Measurements from ENCODE around the gene EPHA6. TPM values are rescaled to one million over a fixed set of nuclear protein-coding genes. Genes with fewer than 3 reads are reported as not detected.
A peak's percentile ranks its signal among the peaks of the same experiment; 100 is the strongest.

The EPHA6 gene
- total RNA-seq, 1 experiment from 2014 or later, result 2.7 TPM

DNA sequence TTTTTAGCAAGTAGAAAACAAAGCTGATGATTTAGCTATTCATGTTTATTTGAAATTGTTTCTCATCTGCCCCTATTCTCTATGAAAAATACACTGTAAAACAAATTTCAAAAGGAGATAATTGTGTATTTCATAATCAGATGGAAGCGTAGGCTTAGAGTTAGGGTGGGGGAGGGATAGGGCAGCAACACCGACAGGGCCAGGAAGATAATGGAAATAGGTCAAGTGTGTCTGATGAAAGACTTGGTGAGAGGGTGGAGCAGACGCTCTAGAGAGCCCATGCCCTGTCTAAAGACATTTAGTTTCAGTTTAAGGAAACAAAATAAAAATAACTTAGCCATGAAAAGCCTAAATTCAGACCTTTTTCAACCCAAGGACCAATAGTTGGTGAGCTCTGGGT is 898.5 kb downstream of the EPHA6 start:
- no peaks in the 10 kb centered on the region for H3K36me3 ChIP-seq (ENCODE audit: control insufficient read depth, insufficient read depth, low read length)
- peaks cover 6% of the 10 kb centered on the region for H3K27me3 Mint-ChIP-seq (ENCODE audit: insufficient read depth, unreplicated experiment)
- H3K36me3 Mint-ChIP-seq (ENCODE audit: insufficient read depth, unreplicated experiment), result no peaks in the 10 kb centered on the region
- no peak for DNase-seq
- POLR2A ChIA-PET, result no interaction called here
- no peak overlapping the region for H3K4me3 ChIP-seq (ENCODE audit: low read depth, low read length)
- H3K9me3 Mint-ChIP-seq (ENCODE audit: unreplicated experiment), result no peaks in the 10 kb centered on the region
- H3K27ac Mint-ChIP-seq (ENCODE audit: unreplicated experiment), result no peak overlapping the region
- no peaks in the 10 kb centered on the region; the same call in 1 of the 2 replicates for H3K9me3 ChIP-seq
- no peaks in the 10 kb centered on the region for H3K27me3 ChIP-seq (replicated peaks; ENCODE audit: control insufficient read depth, insufficient read depth, low read length)
- no peak overlapping the region for H3K4me3 Mint-ChIP-seq (ENCODE audit: unreplicated experiment)
- no peaks in the 10 kb centered on the region for H3K4me1 ChIP-seq
- H3K4me1 Mint-ChIP-seq (ENCODE audit: low read depth, unreplicated experiment), result no peaks in the 10 kb centered on the region
- no TSS peak for BruUV-seq (replicated peaks)
- intact Hi-C loops (cut with micrococcal nuclease; ENCODE audit: unreplicated experiment), result no loop called here
- CTCF ChIA-PET, result no interaction called here
- TF ChIP-seq, protein P1, sequence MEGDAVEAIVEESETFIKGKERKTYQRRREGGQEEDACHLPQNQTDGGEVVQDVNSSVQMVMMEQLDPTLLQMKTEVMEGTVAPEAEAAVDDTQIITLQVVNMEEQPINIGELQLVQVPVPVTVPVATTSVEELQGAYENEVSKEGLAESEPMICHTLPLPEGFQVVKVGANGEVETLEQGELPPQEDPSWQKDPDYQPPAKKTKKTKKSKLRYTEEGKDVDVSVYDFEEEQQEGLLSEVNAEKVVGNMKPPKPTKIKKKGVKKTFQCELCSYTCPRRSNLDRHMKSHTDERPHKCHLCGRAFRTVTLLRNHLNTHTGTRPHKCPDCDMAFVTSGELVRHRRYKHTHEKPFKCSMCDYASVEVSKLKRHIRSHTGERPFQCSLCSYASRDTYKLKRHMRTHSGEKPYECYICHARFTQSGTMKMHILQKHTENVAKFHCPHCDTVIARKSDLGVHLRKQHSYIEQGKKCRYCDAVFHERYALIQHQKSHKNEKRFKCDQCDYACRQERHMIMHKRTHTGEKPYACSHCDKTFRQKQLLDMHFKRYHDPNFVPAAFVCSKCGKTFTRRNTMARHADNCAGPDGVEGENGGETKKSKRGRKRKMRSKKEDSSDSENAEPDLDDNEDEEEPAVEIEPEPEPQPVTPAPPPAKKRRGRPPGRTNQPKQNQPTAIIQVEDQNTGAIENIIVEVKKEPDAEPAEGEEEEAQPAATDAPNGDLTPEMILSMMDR (IDR thresholded peaks at IDR 0.05; ENCODE audit: insufficient read depth in 1 of 2, low read depth in 1 of 2, low read length in 1 of 2, severe bottlenecking in 1 of 2, unreplicated experiment in 1 of 2), result no peak

DNA sequence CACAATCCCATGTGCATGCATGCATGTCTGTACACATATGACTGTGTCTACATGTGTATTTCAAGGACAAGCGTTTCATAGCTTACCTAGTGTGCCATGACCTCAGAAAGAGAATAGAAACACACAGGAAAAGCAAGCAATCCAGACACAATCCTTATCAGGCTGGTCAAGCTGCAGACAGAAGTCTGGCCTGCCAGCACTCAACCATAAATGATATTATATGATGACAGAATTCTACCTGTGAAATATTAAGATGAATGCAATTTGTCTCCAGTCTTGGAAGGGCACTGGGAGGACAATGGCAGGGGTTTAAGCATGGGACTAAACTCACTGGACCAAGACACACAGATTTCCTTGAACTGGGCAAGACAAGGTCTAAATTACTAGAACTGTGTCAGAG is 899.2 kb downstream of the EPHA6 start:
- ChIA-PET CTCF (no interaction called here), POLR2A (no interaction called here)
- Mint-ChIP-seq H3K27ac (ENCODE audit: unreplicated experiment) (no peak overlapping the region), H3K4me1 (ENCODE audit: low read depth, unreplicated experiment) (no peaks in the 10 kb centered on the region), H3K36me3 (ENCODE audit: insufficient read depth, unreplicated experiment) (no peaks in the 10 kb centered on the region), H3K27me3 (ENCODE audit: insufficient read depth, unreplicated experiment) (peaks cover 6% of the 10 kb centered on the region), H3K9me3 (ENCODE audit: unreplicated experiment) (no peaks in the 10 kb centered on the region), H3K4me3 (ENCODE audit: unreplicated experiment) (no peak overlapping the region)
- Histone ChIP-seq H3K36me3 (ENCODE audit: control insufficient read depth, insufficient read depth, low read length) (no peaks in the 10 kb centered on the region), H3K4me3 (ENCODE audit: low read depth, low read length) (no peak overlapping the region), H3K27me3 (replicated peaks; ENCODE audit: control insufficient read depth, insufficient read depth, low read length) (no peaks in the 10 kb centered on the region), H3K4me1 (no peaks in the 10 kb centered on the region), H3K9me3 (no peaks in the 10 kb centered on the region; the same call in 1 of the 2 replicates)
- intact Hi-C loops (cut with micrococcal nuclease; ENCODE audit: unreplicated experiment), result no loop called here
- DNase-seq, result no peak
- BruUV-seq (replicated peaks), result no TSS peak
- TF ChIP-seq, protein P1 (IDR thresholded peaks at IDR 0.05; ENCODE audit: insufficient read depth in 1 of 2, low read depth in 1 of 2, low read length in 1 of 2, severe bottlenecking in 1 of 2, unreplicated experiment in 1 of 2), result no peak

DNA sequence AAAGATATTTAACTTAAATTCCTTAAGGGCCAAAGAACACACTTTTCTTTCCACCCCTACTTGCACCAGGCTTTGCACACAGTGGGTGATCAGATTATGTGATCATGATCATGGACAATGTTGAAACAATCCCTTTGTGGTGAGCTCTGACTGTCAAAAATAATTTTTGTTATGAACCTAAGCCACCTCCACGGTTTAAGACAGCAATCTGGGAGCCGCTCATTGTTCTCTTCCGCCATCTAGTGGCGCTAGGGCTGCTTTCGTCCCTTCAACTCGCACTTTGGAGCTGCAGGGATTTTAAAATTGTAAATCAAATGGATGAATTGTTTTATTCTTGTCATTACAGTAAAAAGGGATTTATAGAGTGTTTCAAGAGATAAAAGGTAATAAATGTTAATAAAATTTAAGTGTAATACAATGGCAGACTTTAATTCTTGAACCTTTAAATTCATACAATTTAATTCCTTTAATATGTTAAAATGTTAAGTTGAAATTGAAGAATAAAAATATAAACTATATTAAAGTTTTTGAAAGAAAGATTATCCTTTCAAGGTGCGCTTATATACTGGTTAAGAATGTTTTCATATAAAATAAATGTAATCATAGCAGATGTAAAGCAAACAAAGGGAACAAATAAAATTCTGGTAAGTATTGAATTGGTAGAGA is 904.9 kb downstream of the EPHA6 start:
- H3K27ac Mint-ChIP-seq (ENCODE audit: unreplicated experiment), result no peak overlapping the region
- no peak overlapping the region for H3K4me3 ChIP-seq (ENCODE audit: low read depth, low read length)
- no peaks in the 10 kb centered on the region for H3K36me3 ChIP-seq (ENCODE audit: control insufficient read depth, insufficient read depth, low read length)
- H3K9me3 Mint-ChIP-seq (ENCODE audit: unreplicated experiment), result no peaks in the 10 kb centered on the region
- H3K27me3 Mint-ChIP-seq (ENCODE audit: insufficient read depth, unreplicated experiment), result peaks cover 6% of the 10 kb centered on the region
- no peaks in the 10 kb centered on the region for H3K9me3 ChIP-seq
- intact Hi-C loops (cut with micrococcal nuclease; ENCODE audit: unreplicated experiment), result loop anchor here (1.0 to 5.0 kb wide), 2 partner anchors 303 to 856 kb away; no protein-coding TSS in a partner anchor
- TF ChIP-seq, protein P1 (IDR thresholded peaks at IDR 0.05; ENCODE audit: insufficient read depth in 1 of 2, low read depth in 1 of 2, low read length in 1 of 2, severe bottlenecking in 1 of 2, unreplicated experiment in 1 of 2), result peak; percentile 73 to 95
- ChIA-PET POLR2A (no interaction called here), CTCF (interaction anchor here (0.7 to 1.1 kb wide), 3 partner anchors 45 to 857 kb away, joined by 3 to 4 read pairs (median 4); partner anchors contain the start of gene ARL6)
- DNase-seq, result peak; percentile 57 to 69
- BruUV-seq (replicated peaks), result no TSS peak
- H3K4me1 Mint-ChIP-seq (ENCODE audit: low read depth, unreplicated experiment), result no peaks in the 10 kb centered on the region
- H3K27me3 ChIP-seq (replicated peaks; ENCODE audit: control insufficient read depth, insufficient read depth, low read length), result no peaks in the 10 kb centered on the region
- no peak overlapping the region for H3K4me3 Mint-ChIP-seq (ENCODE audit: unreplicated experiment)
- no peaks in the 10 kb centered on the region for H3K36me3 Mint-ChIP-seq (ENCODE audit: insufficient read depth, unreplicated experiment)
- H3K4me1 ChIP-seq, result no peaks in the 10 kb centered on the region

Measured in Caco-2 (cell line).